WTC11 (cell line): Measurements from ENCODE around the gene OPTC.

Source experiments
- ATF1 ChIP-seq: sonication (generic); formaldehyde crosslinking; IDR thresholded peaks from 2 replicates; pipeline ENCODE4 v1.8.1; 2023; ENCODE audit warnings: mild to moderate bottlenecking, moderate library complexity, missing genetic modification reagents
- CTCF ChIP-seq: fragments of 200-600 bp; IDR thresholded peaks from 2 replicates; pipeline ENCODE4 v1.8.0; 2022; ENCODE audit warnings: antibody characterized with exemption

GRCh38 chr1:203481196-203481595, 12.8 kb upstream of the OPTC start:
- TF ChIP-seq CTCF (no peak), ATF1 (CRISPR knock-in tag) (no peak)
